ENCODE results near the gene CHGA.

- TF ChIP-seq CTCF (IDR thresholded peaks at IDR 0.05; ENCODE audit: control extremely low read depth in 1 of 3, insufficient read depth in 1 of 3, low read depth in 1 of 3, low read length in 3 of 3), result no peak
- TF ChIP-seq POLR2A (IDR thresholded peaks at IDR 0.05; ENCODE audit: control extremely low read depth in 1 of 2, low read depth in 2 of 2, low read length in 2 of 2), result no peak
- no peak for TF ChIP-seq ZNF274 (IDR thresholded peaks at IDR 0.05; ENCODE audit: borderline replicate concordance, extremely low read depth, low read length)
- no peak for TF ChIP-seq EGR1 (IDR thresholded peaks at IDR 0.05; ENCODE audit: borderline replicate concordance, low read depth, low read length)
- TF ChIP-seq RFX5 (IDR thresholded peaks at IDR 0.05; ENCODE audit: borderline replicate concordance, low read depth, low read length), result no peak
- TF ChIP-seq FOSL1 (IDR thresholded peaks at IDR 0.05; ENCODE audit: insufficient read depth, low read depth, low read length), result no peak
- TF ChIP-seq RNF2 (IDR thresholded peaks at IDR 0.05; ENCODE audit: borderline replicate concordance, low read depth, low read length, missing control alignments, poor library complexity, severe bottlenecking), result no peak
- TF ChIP-seq TBP (IDR thresholded peaks at IDR 0.05; ENCODE audit: low read depth, low read length), result no peak
- TF ChIP-seq CBX8 (IDR thresholded peaks at IDR 0.05; ENCODE audit: borderline replicate concordance, low read depth, low read length), result no peak
- TF ChIP-seq EZH2 (IDR thresholded peaks at IDR 0.05; ENCODE audit: low read depth, low read length, severe bottlenecking), result no peak
- TF ChIP-seq SP2 (IDR thresholded peaks at IDR 0.05; ENCODE audit: low read length), result no peak
- TF ChIP-seq POLR2AphosphoS5 (IDR thresholded peaks at IDR 0.05; ENCODE audit: low read depth, low read length), result no peak
- TF ChIP-seq CEBPB (IDR thresholded peaks at IDR 0.05; ENCODE audit: low read depth, low read length), result no peak
- TF ChIP-seq, protein P1, sequence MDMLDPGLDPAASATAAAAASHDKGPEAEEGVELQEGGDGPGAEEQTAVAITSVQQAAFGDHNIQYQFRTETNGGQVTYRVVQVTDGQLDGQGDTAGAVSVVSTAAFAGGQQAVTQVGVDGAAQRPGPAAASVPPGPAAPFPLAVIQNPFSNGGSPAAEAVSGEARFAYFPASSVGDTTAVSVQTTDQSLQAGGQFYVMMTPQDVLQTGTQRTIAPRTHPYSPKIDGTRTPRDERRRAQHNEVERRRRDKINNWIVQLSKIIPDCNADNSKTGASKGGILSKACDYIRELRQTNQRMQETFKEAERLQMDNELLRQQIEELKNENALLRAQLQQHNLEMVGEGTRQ (IDR thresholded peaks at IDR 0.05; ENCODE audit: low read length), result no peak
Observed at GRCh38 chr14:92965281-92965680, 42.3 kb downstream of the CHGA start.

All from H1 (cell line).